B cell (primary cell): ENCODE measurements around the gene UBTD1. TPM values are rescaled to one million over a fixed set of nuclear protein-coding genes. Genes with fewer than 3 reads are reported as not detected.

Experiments
- ATAC-seq: fragments of 200-7000 bp; cut with Tn5 transposase; one replicate; pipeline ENCODE4 v1.10.0; 2021; ENCODE audit warnings: low read depth, mild to moderate bottlenecking, moderate number of reproducible peaks, moderate library complexity
- CTCF ChIA-PET: fragments of 350-600 bp; sonication (Branson Sonifier 250); formaldehyde crosslinking; loops from one replicate; lab custom pipeline; 2021; ENCODE audit warnings: antibody characterized with exemption, inconsistent platforms; lab: Charles Lee
- POLR2A ChIA-PET: fragments of 350-600 bp; sonication (Branson Sonifier 250); formaldehyde crosslinking; loops from one replicate; lab custom pipeline; 2021; ENCODE audit warnings: antibody characterized with exemption; lab: Charles Lee
- DNase-seq: peaks from one replicate; pipeline ENCODE4 v3.0.0; 2013
- H2AFZ ChIP-seq: 2 replicates; pipeline ENCODE4 v1.6.1; 2012; ENCODE audit warnings: mild to moderate bottlenecking, low read depth, low read length; ENCODE audit not compliant: insufficient read depth, poor library complexity, severe bottlenecking
- H3K27ac ChIP-seq, 2 donors: 1 replicate in 1 of 2; 2 replicates in 1 of 2; pipeline ENCODE4 v1.5.1; 2012 to 2013; ENCODE audit warnings: low read length in 2 of 2, mild to moderate bottlenecking in 2 of 2, moderate library complexity in 1 of 2
- H3K27me3 ChIP-seq, 4 experiments: fragments of 200-600 bp in 1 of 4; sonication (generic) in 1 of 4; replicated peaks in 1 of 4; 1 replicate in 2 of 4; 2 replicates in 2 of 4; pipeline versions ENCODE4 v1.6.1 to v1.7.0; 2013 to 2016; ENCODE audit warnings: low read length in 3 of 4, mild to moderate bottlenecking in 2 of 4, mixed read lengths in 1 of 4, moderate library complexity in 1 of 4; ENCODE audit not compliant: insufficient read depth in 4 of 4, control insufficient read depth in 3 of 4; ENCODE audit errors: control extremely low read depth in 1 of 4
- H3K36me3 ChIP-seq, 2 experiments: replicated peaks in 1 of 2; 1 replicate in 1 of 2; 2 replicates in 1 of 2; pipeline versions ENCODE4 v1.6.1 to v1.7.1; 2013; ENCODE audit warnings: low read length in 1 of 2; ENCODE audit not compliant: insufficient read depth in 2 of 2, control insufficient read depth in 1 of 2; ENCODE audit errors: control extremely low read depth in 1 of 2, extremely low read depth in 1 of 2
- H3K4me1 ChIP-seq, 2 donors: fragments of 200-600 bp in 1 of 2; sonication (generic) in 1 of 2; 1 replicate in 1 of 2; 2 replicates in 1 of 2; pipeline versions ENCODE4 v1.5.1 to v1.6.1; 2013 to 2017; ENCODE audit warnings: low read length in 2 of 2; ENCODE audit not compliant: control insufficient read depth in 2 of 2, insufficient read depth in 2 of 2
- H3K4me2 ChIP-seq: replicated peaks from 2 replicates; pipeline ENCODE3; 2012; ENCODE audit warnings: mild to moderate bottlenecking, low read depth, low read length; ENCODE audit not compliant: poor library complexity, severe bottlenecking
- H3K4me3 ChIP-seq, 5 experiments: fragments of 200-600 bp in 1 of 5; sonication (generic) in 1 of 5; 1 replicate in 3 of 5; 2 replicates in 2 of 5; pipeline versions ENCODE4 v1.5.1 to v1.7.0; 2011 to 2016; ENCODE audit warnings: low read length in 4 of 5, mild to moderate bottlenecking in 4 of 5, low read depth in 2 of 5, control low read depth in 1 of 5, moderate library complexity in 1 of 5; ENCODE audit not compliant: insufficient read depth in 1 of 5; ENCODE audit errors: control extremely low read depth in 1 of 5, extremely low read depth in 1 of 5
- H3K79me2 ChIP-seq: fragments of 200-600 bp; sonication (generic); one replicate; pipeline ENCODE4 v1.6.0; 2016; ENCODE audit warnings: low read length; ENCODE audit not compliant: control insufficient read depth, insufficient read depth
- H3K9ac ChIP-seq: fragments of 200-600 bp; sonication (generic); 2 replicates; pipeline ENCODE4 v1.6.1; 2017; ENCODE audit warnings: mild to moderate bottlenecking, low read length, moderate library complexity
- H3K9me3 ChIP-seq, 3 donors: one replicate each; pipeline versions ENCODE4 v1.6.1 to v1.7.1; 2013; ENCODE audit warnings: low read length in 2 of 3; ENCODE audit not compliant: control insufficient read depth in 2 of 3, insufficient read depth in 1 of 3; ENCODE audit errors: control extremely low read depth in 1 of 3
- H4K20me1 ChIP-seq: 2 replicates; pipeline ENCODE4 v1.6.0; 2012; ENCODE audit warnings: mild to moderate bottlenecking, low read length; ENCODE audit not compliant: insufficient read depth, control insufficient read depth, poor library complexity, severe bottlenecking
- H3K27ac Mint-ChIP-seq: one replicate; pipeline ENCODE4 v1.8.0; 2021; ENCODE audit warnings: mixed read lengths
- H3K27me3 Mint-ChIP-seq: one replicate; pipeline ENCODE4 v1.8.0; 2021; ENCODE audit warnings: mixed read lengths
- H3K4me1 Mint-ChIP-seq: one replicate; pipeline ENCODE4 v1.8.0; 2021; ENCODE audit warnings: mixed read lengths
- H3K4me3 Mint-ChIP-seq: one replicate; pipeline ENCODE4 v1.8.0; 2021; ENCODE audit warnings: mixed read lengths
- H3K9me3 Mint-ChIP-seq: one replicate; pipeline ENCODE4 v1.8.0; 2022; ENCODE audit warnings: mixed read lengths; ENCODE audit not compliant: insufficient read depth
- CTCF ChIP-seq: fragments of 200-600 bp; IDR thresholded peaks from one replicate; pipeline ENCODE4 v1.8.0; 2022; ENCODE audit warnings: antibody characterized with exemption, mild to moderate bottlenecking
- EZH2 ChIP-seq: IDR thresholded peaks from 2 replicates; pipeline ENCODE4 v1.6.1; 2012; ENCODE audit warnings: borderline replicate concordance, low read depth, mild to moderate bottlenecking, moderate library complexity, low read length; ENCODE audit not compliant: insufficient read depth, poor library complexity, severe bottlenecking
- WGBS: methylation state at CpG from one replicate; pipeline ENCODE4 v1.1.5; 2013; ENCODE audit warnings: missing lambda C conversion rate; ENCODE audit not compliant: insufficient coverage; 5-methylcytosine and 5-hydroxymethylcytosine counted together
- intact Hi-C: fragments of 100-400 bp; cut with micrococcal nuclease; formaldehyde crosslinking; loops from one replicate; pipeline ENCODE4 v1.10.0; 2022
- polyA plus RNA-seq: library from polyadenylated mRNA; depleted of rRNA; stranded (reverse); fragments of >200 nt; gene quantifications from 2 replicates; pipeline ENCODE4 v1.2.3, GENCODE V29; 2012
- total RNA-seq, 2 donors: library from RNA; stranded (reverse); fragments of 120-200 nt in 1 of 2; gene quantifications; 1 replicate in 1 of 2; 2 replicates in 1 of 2; pipeline versions ENCODE4 v1.2.3 to v1.2.4, GENCODE V29; 2013 to 2022

The UBTD1 gene
- total and polyA plus RNA-seq, 2 donors (not counting 1 experiment from before 2014, with no cell fraction given): 1.3 to 1.8 TPM

- no peaks in the 10 kb centered on the region for H3K9me3 ChIP-seq
- H3K27me3 Mint-ChIP-seq: no peaks in the 10 kb centered on the region
- no peaks in the 10 kb centered on the region for H3K27me3 ChIP-seq
- H2AFZ ChIP-seq: no peak overlapping the region
- POLR2A ChIA-PET: no interaction called here
- CTCF ChIA-PET: no interaction called here
- peaks cover 2% of the 10 kb centered on the region for H3K9me3 Mint-ChIP-seq
- H3K4me1 ChIP-seq: no peaks in the 10 kb centered on the region
- H3K27ac Mint-ChIP-seq: no peak overlapping the region
- H3K36me3 ChIP-seq: peaks cover 31 to 68% of the 10 kb centered on the region in 2 experiments
- peaks cover 16% of the 10 kb centered on the region for H4K20me1 ChIP-seq
- H3K79me2 ChIP-seq: peaks cover 11% of the 10 kb centered on the region
- intact Hi-C loops: no loop called here
- no peak overlapping the region for H3K27ac ChIP-seq
- 85% methylated on average over 9 of the region's 9 CpGs for WGBS
- no peak overlapping the region for H3K4me3 Mint-ChIP-seq
- no peak for ATAC-seq
- no peak overlapping the region for H3K4me3 ChIP-seq
- no peaks in the 10 kb centered on the region for H3K4me1 Mint-ChIP-seq
- no peak overlapping the region for H3K4me2 ChIP-seq
- TF ChIP-seq EZH2: no peak
- TF ChIP-seq CTCF: no peak
- H3K9ac ChIP-seq: no peak overlapping the region
- DNase-seq: no peak
These were observed 18.8 kb upstream of the UBTD1 start for GRCh38 chr10:97479939-97480338.

GRCh38 chr10:97481071-97481470 lies 17.7 kb upstream of the UBTD1 start:
- no peaks in the 10 kb centered on the region for H3K27me3 Mint-ChIP-seq
- H3K4me3 ChIP-seq: no peak overlapping the region
- no peak for TF ChIP-seq EZH2
- no peak for TF ChIP-seq CTCF
- CTCF ChIA-PET: no interaction called here
- H4K20me1 ChIP-seq: peaks cover 21% of the 10 kb centered on the region
- no peak overlapping the region for H3K4me2 ChIP-seq
- H3K36me3 ChIP-seq: peaks cover 24 to 63% of the 10 kb centered on the region in 2 experiments
- H3K9me3 ChIP-seq: no peaks in the 10 kb centered on the region
- no peaks in the 10 kb centered on the region for H3K4me1 ChIP-seq
- H3K27me3 ChIP-seq: no peaks in the 10 kb centered on the region
- intact Hi-C loops: no loop called here
- no peak for DNase-seq
- no peak overlapping the region for H2AFZ ChIP-seq
- WGBS: 98% methylated on average over 3 of the region's 4 CpGs
- H3K4me1 Mint-ChIP-seq: no peaks in the 10 kb centered on the region
- H3K4me3 Mint-ChIP-seq: no peak overlapping the region
- no peak overlapping the region for H3K9ac ChIP-seq
- H3K79me2 ChIP-seq: peaks cover 18% of the 10 kb centered on the region
- H3K9me3 Mint-ChIP-seq: no peaks in the 10 kb centered on the region
- ATAC-seq: no peak
- no peak overlapping the region for H3K27ac ChIP-seq
- POLR2A ChIA-PET: no interaction called here
- H3K27ac Mint-ChIP-seq: no peak overlapping the region
